DOHH2 (cell line): ENCODE data around the gene ARFIP1.

ENCODE experiments used
- CTCF ChIP-seq: fragments of 200-600 bp; sonication (generic); IDR thresholded peaks from one replicate; pipeline ENCODE4 v1.5.1; 2014; ENCODE audit warnings: antibody characterized with exemption, mild to moderate bottlenecking, low read depth, low read length; ENCODE audit not compliant: poor library complexity, severe bottlenecking
- EZH2phosphoT487 ChIP-seq: fragments of 200-600 bp; sonication (generic); IDR thresholded peaks from 2 replicates; pipeline ENCODE4 v1.6.1; 2017; ENCODE audit warnings: borderline replicate concordance, mild to moderate bottlenecking, antibody characterized with exemption, low read length, moderate library complexity, mixed read lengths

GRCh38 chr4:152898606-152899005 lies 118.9 kb downstream of the ARFIP1 start:
- TF ChIP-seq CTCF, result no peak
- no peak for TF ChIP-seq EZH2phosphoT487
